IMR-90 (cell line): Measurements from ENCODE around the gene ITGA6. TPM values are rescaled to one million over a fixed set of nuclear protein-coding genes. Genes with fewer than 3 reads are reported as not detected.

Experiments used
- ATAC-seq: fragments of 200-7000 bp; cut with Tn5 transposase; 2 replicates; pipeline ENCODE4 v1.9.1; 2020; ENCODE audit warnings: low read depth, mild to moderate bottlenecking, moderate library complexity
- BruUV-seq: library from RNA; stranded (reverse); fragments of 400-500 nt; replicated peaks from 2 replicates; lab custom pipeline; 2021; lab: Mats Ljungman, UMichigan
- CTCF ChIA-PET: fragments of 300-600 bp; formaldehyde crosslinking; extraction: SDS; loops from one replicate; lab custom pipeline; 2021; ENCODE audit warnings: antibody characterized with exemption; lab: Yijun Ruan, JAX
- POLR2A ChIA-PET: fragments of 300-600 bp; sonication (Branson Sonifier 250); formaldehyde crosslinking; loops from one replicate; lab custom pipeline; 2022; ENCODE audit warnings: antibody characterized with exemption; ENCODE audit not compliant: unreplicated experiment; lab: Charles Lee
- DNase-seq: peaks from one replicate; pipeline ENCODE4 v3.0.0; 2013
- H2AFZ ChIP-seq: replicated peaks from 2 replicates; pipeline ENCODE3; 2013; ENCODE audit warnings: low read length, mild to moderate bottlenecking; ENCODE audit not compliant: poor library complexity
- H2AK5ac ChIP-seq: 2 replicates; pipeline ENCODE4 v1.6.1; 2013; ENCODE audit warnings: low read depth, low read length, inconsistent platforms
- H2AK9ac ChIP-seq: replicated peaks from 2 replicates; pipeline ENCODE3; 2013; ENCODE audit warnings: mild to moderate bottlenecking, low read depth, low read length, moderate library complexity; ENCODE audit not compliant: poor library complexity
- H2BK120ac ChIP-seq: 2 replicates; pipeline ENCODE4 v1.6.1; 2013; ENCODE audit warnings: low read depth, low read length, inconsistent platforms
- H2BK15ac ChIP-seq: 3 replicates; pipeline ENCODE4 v1.6.1; 2013; ENCODE audit warnings: low read depth, low read length, inconsistent platforms
- H2BK20ac ChIP-seq: 2 replicates; pipeline ENCODE4 v1.6.1; 2013; ENCODE audit warnings: low read depth, mild to moderate bottlenecking, inconsistent platforms, low read length, moderate library complexity
- H2BK5ac ChIP-seq: 2 replicates; pipeline ENCODE4 v1.6.1; 2013; ENCODE audit warnings: mild to moderate bottlenecking, low read depth, low read length, inconsistent platforms; ENCODE audit not compliant: poor library complexity, severe bottlenecking
- H3K14ac ChIP-seq: replicated peaks from 2 replicates; pipeline ENCODE4 v1.6.1; 2013; ENCODE audit warnings: low read depth, low read length, inconsistent platforms
- H3K18ac ChIP-seq: 2 replicates; pipeline ENCODE4 v1.6.1; 2013; ENCODE audit warnings: low read depth, low read length, control low read depth
- H3K23ac ChIP-seq: 2 replicates; pipeline ENCODE4 v1.6.1; 2013; ENCODE audit warnings: low read depth, low read length, inconsistent platforms
- H3K27ac ChIP-seq: 2 replicates; pipeline ENCODE4 v1.5.1; 2013; ENCODE audit warnings: mild to moderate bottlenecking, control low read depth, low read length; ENCODE audit not compliant: insufficient read depth
- H3K27me3 ChIP-seq: 2 replicates; pipeline ENCODE4 v1.6.1; 2013; ENCODE audit warnings: low read length; ENCODE audit not compliant: control insufficient read depth, insufficient read depth
- H3K36me3 ChIP-seq: 2 replicates; pipeline ENCODE4 v1.6.1; 2013; ENCODE audit warnings: low read length, mixed read lengths; ENCODE audit not compliant: control insufficient read depth, insufficient read depth
- H3K4ac ChIP-seq: 2 replicates; pipeline ENCODE4 v1.6.1; 2013; ENCODE audit warnings: low read depth, low read length, inconsistent platforms
- H3K4me1 ChIP-seq: 2 replicates; pipeline ENCODE4 v1.6.1; 2013; ENCODE audit warnings: low read length, mixed read lengths; ENCODE audit not compliant: control insufficient read depth, insufficient read depth
- H3K4me2 ChIP-seq: 2 replicates; pipeline ENCODE4 v1.6.1; 2013; ENCODE audit warnings: low read depth, mild to moderate bottlenecking, control low read depth, low read length, moderate library complexity
- H3K4me3 ChIP-seq: 2 replicates; pipeline ENCODE4 v1.5.1; 2013; ENCODE audit warnings: low read depth, mild to moderate bottlenecking, control low read depth, low read length, moderate library complexity; ENCODE audit not compliant: insufficient read depth
- H3K56ac ChIP-seq: 2 replicates; pipeline ENCODE4 v1.6.1; 2013; ENCODE audit warnings: low read length, inconsistent platforms; ENCODE audit not compliant: insufficient read depth; ENCODE audit errors: extremely low read depth
- H3K79me1 ChIP-seq, 2 experiments: 2 replicates each; pipeline ENCODE4 v1.6.1; 2013; ENCODE audit warnings: low read length in 2 of 2, inconsistent platforms in 1 of 2, low read depth in 1 of 2
- H3K9ac ChIP-seq: 2 replicates; pipeline ENCODE4 v1.6.1; 2013; ENCODE audit warnings: low read depth, low read length, control low read depth
- H3K9me1 ChIP-seq: 2 replicates; pipeline ENCODE4 v1.6.1; 2013; ENCODE audit warnings: low read length, inconsistent platforms; ENCODE audit not compliant: insufficient read depth
- H3K9me3 ChIP-seq: 2 replicates; pipeline ENCODE4 v1.6.1; 2013; ENCODE audit warnings: low read length; ENCODE audit not compliant: control insufficient read depth, insufficient read depth
- H4K20me1 ChIP-seq: 2 replicates; pipeline ENCODE4 v1.6.1; 2013; ENCODE audit warnings: low read length, inconsistent platforms; ENCODE audit not compliant: insufficient read depth
- H4K5ac ChIP-seq: 2 replicates; pipeline ENCODE4 v1.6.1; 2013; ENCODE audit warnings: mild to moderate bottlenecking, low read depth, low read length, control low read depth
- H4K8ac ChIP-seq, 2 experiments: 2 replicates each; pipeline ENCODE4 v1.6.1; 2013; ENCODE audit warnings: low read depth in 2 of 2, low read length in 2 of 2, control low read depth in 1 of 2, inconsistent platforms in 1 of 2
- H4K91ac ChIP-seq: 2 replicates; pipeline ENCODE4 v1.6.1; 2013; ENCODE audit warnings: low read depth, low read length, inconsistent platforms; ENCODE audit not compliant: insufficient read depth
- BHLHE40 ChIP-seq: fragments of 150-350 bp; IDR thresholded peaks from 2 replicates; pipeline ENCODE4 v1.6.1; 2016; ENCODE audit warnings: mild to moderate bottlenecking, low read depth, low read length
- CHD1 ChIP-seq: IDR thresholded peaks from 2 replicates; pipeline ENCODE4 v1.6.1; 2012; ENCODE audit warnings: low read depth, low read length, improper control_type of control experiment
- CTCF ChIP-seq: conservative IDR thresholded peaks from 2 replicates; pipeline ENCODE4 v1.5.1; 2012; ENCODE audit warnings: mild to moderate bottlenecking, low read depth, low read length, improper control_type of control experiment
- ELK1 ChIP-seq: fragments of 150-350 bp; IDR thresholded peaks from 2 replicates; pipeline ENCODE4 v1.6.1; 2016; ENCODE audit warnings: low read depth, mild to moderate bottlenecking, low read length, moderate library complexity, borderline replicate concordance
- MAFK ChIP-seq: IDR thresholded peaks from 2 replicates; pipeline ENCODE4 v1.6.1; 2012; ENCODE audit warnings: low read depth, low read length, improper control_type of control experiment
- POLR2A ChIP-seq: IDR thresholded peaks from 2 replicates; pipeline ENCODE4 v1.6.1; 2012; ENCODE audit warnings: mild to moderate bottlenecking, low read depth, low read length
- RAD21 ChIP-seq: IDR thresholded peaks from 2 replicates; pipeline ENCODE4 v1.6.1; 2012; ENCODE audit warnings: low read length, improper control_type of control experiment
- RFX5 ChIP-seq: IDR thresholded peaks from 2 replicates; pipeline ENCODE4 v1.8.0; 2012; ENCODE audit warnings: low read depth, mild to moderate bottlenecking, low read length, moderate library complexity
- WGBS, 2 experiments: methylation state at CpG; one replicate each; pipeline versions ENCODE4 v1.1.5 to v1.1.7; 2013; ENCODE audit warnings: missing lambda C conversion rate in 2 of 2; ENCODE audit not compliant: insufficient read length in 1 of 2; ENCODE audit errors: extremely low coverage in 2 of 2; 5-methylcytosine and 5-hydroxymethylcytosine counted together
- dilution Hi-C: fragments of 300-500 bp; cut with HindIII; formaldehyde crosslinking; loops from one replicate; pipeline ENCODE4 v1.14.3; 2018; ENCODE audit warnings: low sequenced_read_pairs; ENCODE audit not compliant: unreplicated experiment
- in situ Hi-C: fragments of 300-500 bp; cut with MboI; formaldehyde crosslinking; loops from 3 replicates; pipeline ENCODE4 v1.14.3; 2019; ENCODE audit warnings: low sequenced_read_pairs, inconsistent platforms, mixed read lengths
- intact Hi-C: fragments of 100-400 bp; cut with micrococcal nuclease; formaldehyde crosslinking; loops from 2 replicates; pipeline ENCODE4 v1.10.0; 2022
- polyA plus RNA-seq, 3 experiments: library from polyadenylated mRNA; depleted of rRNA; stranded (reverse); fragments of >200 nt; gene quantifications; 2 replicates each; pipeline ENCODE4 v1.2.3, GENCODE V29; 2012; ENCODE audit warnings: low replicate concordance in 1 of 3
- total RNA-seq: library from RNA; depleted of rRNA; stranded (reverse); fragments of >200 nt; gene quantifications from 2 replicates; pipeline ENCODE4 v1.2.3, GENCODE V29; 2012

The ITGA6 gene
- total and polyA plus RNA-seq, 2 of the 4 experiments (the other 2 are of a cell fraction): 12.5 to 43.9 TPM

GRCh38 chr2:172428832-172429210 lies 1.4 kb downstream of the ITGA6 start:
- Histone ChIP-seq H3K4me1 (peaks cover 7% of the 10 kb centered on the region), H2AK9ac (peak overlapping the region; percentile 73), H2AK5ac (no peak overlapping the region), H4K8ac (0 out of 4 replicates have a peak overlapping the region, but pooled peaks of 1 of the 2 experiments have one; percentile 7), H2BK15ac (no peak overlapping the region), H4K20me1 (no peaks in the 10 kb centered on the region), H3K27ac (no peak overlapping the region), H4K5ac (no peak overlapping the region), H2BK120ac (no peak overlapping the region), H3K4me2 (peak overlapping the region; percentile 99), H3K9me3 (no peaks in the 10 kb centered on the region), H2BK5ac (no peak overlapping the region), H3K9me1 (peaks cover 2% of the 10 kb centered on the region; the same call in 1 of the 2 replicates), H3K79me1 (peaks cover 25 to 43% of the 10 kb centered on the region in 2 experiments), H3K23ac (no peak overlapping the region), H3K56ac (no peak overlapping the region), H3K4me3 (peak overlapping the region; percentile 82; the same call in 1 of the 2 replicates), H2AFZ (peak overlapping the region; percentile 93), H3K14ac (no peak overlapping the region), H3K4ac (no peak overlapping the region), H2BK20ac (no peak overlapping the region), H3K9ac (no peak overlapping the region), H3K36me3 (no peaks in the 10 kb centered on the region), H4K91ac (no peak overlapping the region), H3K27me3 (peaks cover 5% of the 10 kb centered on the region; the same call in 1 of the 2 replicates), H3K18ac (no peak overlapping the region)
- intact Hi-C loops (loop anchor here (2.0 kb wide), 1 partner anchor 32 kb away; no protein-coding TSS in a partner anchor), dilution Hi-C loops (no loop called here), in situ Hi-C loops (no loop called here)
- no peak for ATAC-seq
- ChIA-PET CTCF (no interaction called here), POLR2A (no interaction called here)
- 20% methylated on average over 2 of the region's 9 CpGs; no CpG with 5 or more reads in 1 of the 2 experiments for WGBS, 2 experiments
- BruUV-seq: no TSS peak
- TF ChIP-seq ELK1 (no peak), CTCF (no peak), RAD21 (no peak), CHD1 (no peak), BHLHE40 (no peak), MAFK (no peak), RFX5 (no peak), POLR2A (no peak)
- DNase-seq: no peak
